Measurements from ENCODE around the gene INF2.

GRCh38 chr14:104754213-104754851, 64.9 kb downstream of the INF2 start:
- TF ChIP-seq, protein P1, sequence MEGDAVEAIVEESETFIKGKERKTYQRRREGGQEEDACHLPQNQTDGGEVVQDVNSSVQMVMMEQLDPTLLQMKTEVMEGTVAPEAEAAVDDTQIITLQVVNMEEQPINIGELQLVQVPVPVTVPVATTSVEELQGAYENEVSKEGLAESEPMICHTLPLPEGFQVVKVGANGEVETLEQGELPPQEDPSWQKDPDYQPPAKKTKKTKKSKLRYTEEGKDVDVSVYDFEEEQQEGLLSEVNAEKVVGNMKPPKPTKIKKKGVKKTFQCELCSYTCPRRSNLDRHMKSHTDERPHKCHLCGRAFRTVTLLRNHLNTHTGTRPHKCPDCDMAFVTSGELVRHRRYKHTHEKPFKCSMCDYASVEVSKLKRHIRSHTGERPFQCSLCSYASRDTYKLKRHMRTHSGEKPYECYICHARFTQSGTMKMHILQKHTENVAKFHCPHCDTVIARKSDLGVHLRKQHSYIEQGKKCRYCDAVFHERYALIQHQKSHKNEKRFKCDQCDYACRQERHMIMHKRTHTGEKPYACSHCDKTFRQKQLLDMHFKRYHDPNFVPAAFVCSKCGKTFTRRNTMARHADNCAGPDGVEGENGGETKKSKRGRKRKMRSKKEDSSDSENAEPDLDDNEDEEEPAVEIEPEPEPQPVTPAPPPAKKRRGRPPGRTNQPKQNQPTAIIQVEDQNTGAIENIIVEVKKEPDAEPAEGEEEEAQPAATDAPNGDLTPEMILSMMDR (conservative IDR thresholded peaks at IDR 0.05 in 1 of 2, IDR thresholded peaks at IDR 0.05 in 1 of 2; ENCODE audit: extremely low read depth in 1 of 2, insufficient read depth in 1 of 2, low read depth in 1 of 2, low read length in 2 of 2), result no peak
- TF ChIP-seq EZH2 (IDR thresholded peaks at IDR 0.05; ENCODE audit: borderline replicate concordance, low read length), result no peak

Data from mammary epithelial cell (primary cell).